H1 (cell line): ENCODE data around the gene SEMA4D. TPM values are rescaled to one million over a fixed set of nuclear protein-coding genes. Genes with fewer than 3 reads are reported as not detected.

Experiments
- BRCA1 ChIP-seq: IDR thresholded peaks from 2 replicates; pipeline ENCODE4 v1.6.1; 2012; ENCODE audit warnings: low read depth, low read length, improper control_type of control experiment
- CBX5 ChIP-seq: fragments of 300-800, 300-1000 bp; sonication (generic); IDR thresholded peaks from 2 replicates; pipeline ENCODE4 v1.7.1; 2016; ENCODE audit warnings: antibody characterized with exemption, low read length, low read depth
- FOSL1 ChIP-seq: IDR thresholded peaks from 2 replicates; pipeline ENCODE4 v1.6.1; 2011; ENCODE audit warnings: mild to moderate bottlenecking, low read depth, low read length, moderate library complexity; ENCODE audit not compliant: insufficient read depth
- MAFK ChIP-seq: IDR thresholded peaks from 2 replicates; pipeline ENCODE4 v1.6.1; 2012; ENCODE audit warnings: low read depth, mild to moderate bottlenecking, improper control_type of control experiment, low read length
- PHF8 ChIP-seq: fragments of 200-600 bp; sonication (generic); conservative IDR thresholded peaks from 2 replicates; pipeline ENCODE4 v1.7.1; 2012; ENCODE audit warnings: low read depth, mild to moderate bottlenecking, inconsistent platforms, low read length, moderate library complexity
- POLR2A ChIP-seq, 2 experiments: IDR thresholded peaks; 1 replicate in 1 of 2; 2 replicates in 1 of 2; pipeline ENCODE4 v1.6.1; 2011; ENCODE audit warnings: low read depth in 2 of 2, low read length in 2 of 2, mild to moderate bottlenecking in 2 of 2; ENCODE audit errors: control extremely low read depth in 1 of 2
- SIN3A ChIP-seq, 2 experiments: IDR thresholded peaks in 1 of 2; conservative IDR thresholded peaks in 1 of 2; 2 replicates each; pipeline ENCODE4 v1.6.1; 2011 to 2012; ENCODE audit warnings: low read length in 2 of 2, improper control_type of control experiment in 1 of 2, low read depth in 1 of 2, mild to moderate bottlenecking in 1 of 2
- SP2 ChIP-seq: IDR thresholded peaks from 2 replicates; pipeline ENCODE4 v1.6.1; 2012; ENCODE audit warnings: mild to moderate bottlenecking, low read length, inconsistent platforms
- polyA plus RNA-seq, 7 experiments: library from polyadenylated mRNA; depleted of rRNA in 3 of 7; stranded (reverse) in 5 of 7; unstranded in 2 of 7; fragments of >200 nt in 5 of 7; fragments of 200-250 nt in 2 of 7; gene quantifications; 1 replicate in 5 of 7; 2 replicates in 1 of 7; 4 replicates in 1 of 7; pipeline versions ENCODE4 v1.2.1 to v1.2.3, GENCODE V29; 2011 to 2013; ENCODE audit warnings: missing spikeins in 2 of 7, mixed read lengths in 2 of 7
- total RNA-seq: library from RNA; stranded (reverse); fragmentation: NEBNext Ultra II Directional; extraction: Animal tissue kit (Norgen Biotek cat#: 25700); gene quantifications from 2 replicates; pipeline ENCODE4 v1.2.1, GENCODE V29; 2021

The SEMA4D gene
- total and polyA plus RNA-seq, 2 of the 8 experiments (the other 6 are each of a cell fraction or from before 2014, with no cell fraction given) = 21.0 to 70.4 TPM

DNA sequence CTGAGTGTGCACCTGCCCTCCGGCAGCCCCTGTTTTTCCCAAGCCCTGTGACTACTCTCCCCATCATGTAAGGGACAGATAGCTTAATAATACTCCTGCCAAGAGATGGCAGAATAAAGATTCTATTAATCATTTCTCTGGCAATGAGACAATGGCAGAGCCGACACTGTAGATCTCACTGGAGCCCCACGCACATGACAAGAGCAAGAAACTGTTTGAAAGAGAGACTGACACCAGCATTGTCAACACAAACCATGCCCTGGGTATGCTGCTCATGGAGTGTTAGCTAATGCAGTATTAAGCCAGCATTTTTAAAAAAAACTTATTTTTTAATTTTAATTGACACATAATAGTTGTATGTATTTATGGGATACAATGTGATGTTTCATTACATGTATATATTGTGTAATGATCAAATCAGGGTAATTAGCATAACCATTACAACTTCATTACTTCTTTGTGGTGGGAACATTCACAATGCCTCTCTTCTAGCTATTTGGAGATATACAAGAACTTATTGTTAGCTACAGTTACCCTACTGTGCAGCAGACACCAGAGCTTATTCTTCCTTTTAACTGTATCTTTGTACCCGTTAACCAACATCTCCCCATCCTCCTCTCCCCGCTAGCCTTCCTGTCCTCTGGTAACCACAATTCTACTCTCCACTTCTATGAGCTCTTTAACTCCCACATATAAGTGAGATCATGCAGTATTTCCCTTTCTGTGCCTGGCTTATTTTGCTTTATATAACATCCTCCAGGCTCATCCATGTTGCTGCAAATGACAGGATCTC is 31.5 kb upstream of the SEMA4D start (continued):
- no peak for TF ChIP-seq CBX5
- no peak for TF ChIP-seq FOSL1
- TF ChIP-seq BRCA1 = no peak
- no peak for TF ChIP-seq MAFK
- TF ChIP-seq PHF8 = no peak
- TF ChIP-seq SP2 = no peak
- no peak for TF ChIP-seq POLR2A (IDR thresholded peaks at IDR 0.05; ENCODE audit: control extremely low read depth in 1 of 2, low read depth in 2 of 2, low read length in 2 of 2)
- no peak for TF ChIP-seq SIN3A (conservative IDR thresholded peaks at IDR 0.05 in 1 of 2, IDR thresholded peaks at IDR 0.05 in 1 of 2; ENCODE audit: low read depth in 1 of 2, low read length in 2 of 2)
- TF ChIP-seq, all 59 proteins: peak for 0
